ENCODE measurements around the gene GXYLT1.
"Not testable (repeated sequence)": the region's sequence is repeated elsewhere in the genome, so short reads cannot be mapped to it uniquely, and the experiment has no call there.

Gene GXYLT1

GRCh38 chr12:42143452-42144157, 1.1 kb downstream of the GXYLT1 start:
- DNase-seq: peak in 2 of 6 experiments; percentile 8 to 38

- no peak for DNase-seq
Observed at GRCh38 chr12:42141981-42142606, 2.6 kb downstream of the GXYLT1 start.

GRCh38 chr12:42140901-42141300, 3.8 kb downstream of the GXYLT1 start:
- DNase-seq: no peak

GRCh38 chr12:42135259-42135814, 9.3 kb downstream of the GXYLT1 start:
- DNase-seq: no peak

- no peak for DNase-seq
Observed at GRCh38 chr12:42130672-42131402, 13.8 kb downstream of the GXYLT1 start.

GRCh38 chr12:42129595-42130204, 15.0 kb downstream of the GXYLT1 start:
- peak in 2 of 6 experiments; percentile 12 to 41 for DNase-seq

GRCh38 chr12:42128888-42129287, 15.8 kb downstream of the GXYLT1 start:
- DNase-seq: no peak

GRCh38 chr12:42128327-42128726, 16.3 kb downstream of the GXYLT1 start:
- DNase-seq: no peak

- no peak for DNase-seq
Observed at GRCh38 chr12:42126963-42127362, 17.7 kb downstream of the GXYLT1 start.

- no peak for DNase-seq
Observed at GRCh38 chr12:42125388-42125767, 19.3 kb downstream of the GXYLT1 start.

- no peak for DNase-seq
Observed at GRCh38 chr12:42124764-42125387, 19.8 kb downstream of the GXYLT1 start.

GRCh38 chr12:42119085-42119633, 25.5 kb downstream of the GXYLT1 start:
- DNase-seq: no peak

GRCh38 chr12:42118136-42118879, 26.4 kb downstream of the GXYLT1 start:
- DNase-seq: no peak

GRCh38 chr12:42109031-42109430, 35.6 kb downstream of the GXYLT1 start:
- no peak for DNase-seq

- not testable (repeated sequence) for DNase-seq
Observed at GRCh38 chr12:42106791-42107190, 37.9 kb downstream of the GXYLT1 start.

GRCh38 chr12:42104784-42105183, 39.9 kb downstream of the GXYLT1 start:
- no peak for DNase-seq

- DNase-seq: peak in 1 of 6 experiments; percentile 11
Observed at GRCh38 chr12:42104087-42104486, 40.6 kb downstream of the GXYLT1 start.

- DNase-seq: no peak
Observed at GRCh38 chr12:42103155-42103554, 41.5 kb downstream of the GXYLT1 start.

- DNase-seq: no peak
Observed at GRCh38 chr12:42102720-42103119, 42.0 kb downstream of the GXYLT1 start.

- no peak for DNase-seq
Observed at GRCh38 chr12:42099433-42099832, 45.2 kb downstream of the GXYLT1 start.

- peak in 3 of 6 experiments; percentile 65 to 74 (median 70) for DNase-seq
Observed at GRCh38 chr12:42097971-42098370, 46.7 kb downstream of the GXYLT1 start.

GRCh38 chr12:42094277-42094676, 50.4 kb downstream of the GXYLT1 start:
- no peak for DNase-seq
